ENCODE data around the gene LUC7L3.

- no peak for TF ChIP-seq EZH2 (IDR thresholded peaks at IDR 0.05; ENCODE audit: borderline replicate concordance, low read length)
- no peak for TF ChIP-seq CTCF (IDR thresholded peaks at IDR 0.05; ENCODE audit: low read length)
Observed at GRCh38 chr17:50766222-50767023, 47.0 kb downstream of the LUC7L3 start.

Data from OCI-LY1 (cell line).